Mesenchymal stem cell (in vitro differentiated cells and primary cell): ENCODE data around the gene ARHGEF19.

Experiments used
- DNase-seq: peaks from one replicate; pipeline ENCODE4 v3.0.0-alpha.2; 2013
- H2AFZ ChIP-seq: one replicate; pipeline ENCODE4 v1.6.1; 2013; ENCODE audit warnings: low read depth, mild to moderate bottlenecking, control low read depth, inconsistent platforms, low read length, moderate library complexity
- H2AK5ac ChIP-seq: 2 replicates; pipeline ENCODE4 v1.6.1; 2013; ENCODE audit warnings: low read length, moderate library complexity, mild to moderate bottlenecking, inconsistent platforms; ENCODE audit not compliant: severe bottlenecking
- H2BK120ac ChIP-seq: one replicate; pipeline ENCODE4 v1.6.1; 2013; ENCODE audit warnings: low read depth, mild to moderate bottlenecking, inconsistent platforms, low read length, moderate library complexity
- H2BK12ac ChIP-seq, 2 experiments: one replicate each; pipeline ENCODE4 v1.6.1; 2013; ENCODE audit warnings: inconsistent platforms in 2 of 2, low read length in 2 of 2, mild to moderate bottlenecking in 2 of 2, moderate library complexity in 2 of 2, control low read depth in 1 of 2
- H2BK15ac ChIP-seq: one replicate; pipeline ENCODE4 v1.6.1; 2013; ENCODE audit warnings: mild to moderate bottlenecking, low read depth, inconsistent platforms; ENCODE audit not compliant: poor library complexity, severe bottlenecking
- H2BK5ac ChIP-seq: 2 replicates; pipeline ENCODE4 v1.6.1; 2013; ENCODE audit warnings: low read depth, mild to moderate bottlenecking, low read length, control low read depth, inconsistent platforms; ENCODE audit not compliant: poor library complexity, severe bottlenecking
- H3K14ac ChIP-seq, 2 experiments: one replicate each; pipeline ENCODE4 v1.6.1; 2013; ENCODE audit warnings: inconsistent platforms in 2 of 2, low read length in 2 of 2, control low read depth in 1 of 2, mild to moderate bottlenecking in 1 of 2, moderate library complexity in 1 of 2
- H3K18ac ChIP-seq, 2 experiments: one replicate each; pipeline ENCODE4 v1.6.1; 2013; ENCODE audit warnings: inconsistent platforms in 2 of 2, low read length in 2 of 2, control low read depth in 1 of 2, low read depth in 1 of 2, mild to moderate bottlenecking in 1 of 2
- H3K23ac ChIP-seq, 2 experiments: one replicate each; pipeline ENCODE4 v1.6.1; 2013; ENCODE audit warnings: inconsistent platforms in 2 of 2, low read length in 2 of 2, mild to moderate bottlenecking in 2 of 2, moderate library complexity in 2 of 2, control low read depth in 1 of 2
- H3K27ac ChIP-seq: 2 replicates; pipeline ENCODE4 v1.5.1; 2013; ENCODE audit warnings: mild to moderate bottlenecking, moderate library complexity, low read length, control low read depth, inconsistent platforms; ENCODE audit not compliant: poor library complexity, severe bottlenecking
- H3K27me3 ChIP-seq, 2 experiments: 2 replicates each; pipeline versions ENCODE4 v1.6.1 to v1.7.0; 2013; ENCODE audit warnings: low read length in 2 of 2, mild to moderate bottlenecking in 2 of 2, moderate library complexity in 2 of 2, control low read depth in 1 of 2, inconsistent platforms in 1 of 2; ENCODE audit not compliant: control insufficient read depth in 1 of 2, insufficient read depth in 1 of 2
- H3K36me3 ChIP-seq, 2 experiments: 2 replicates each; pipeline versions ENCODE4 v1.6.1 to v1.7.0; 2013; ENCODE audit warnings: low read length in 2 of 2, control low read depth in 1 of 2, inconsistent platforms in 1 of 2, low read depth in 1 of 2, mild to moderate bottlenecking in 1 of 2; ENCODE audit not compliant: insufficient read depth in 2 of 2, control insufficient read depth in 1 of 2
- H3K4ac ChIP-seq, 2 experiments: one replicate each; pipeline ENCODE4 v1.6.1; 2013; ENCODE audit warnings: inconsistent platforms in 2 of 2, low read length in 2 of 2, mild to moderate bottlenecking in 2 of 2, moderate library complexity in 2 of 2, control low read depth in 1 of 2, low read depth in 1 of 2
- H3K4me1 ChIP-seq: 2 replicates; pipeline ENCODE4 v1.6.1; 2013; ENCODE audit warnings: low read depth, low read length, control low read depth; ENCODE audit not compliant: control insufficient read depth, insufficient read depth
- H3K4me2 ChIP-seq: 2 replicates; pipeline ENCODE4 v1.6.1; 2013; ENCODE audit warnings: low read length, mild to moderate bottlenecking, inconsistent platforms; ENCODE audit not compliant: poor library complexity, severe bottlenecking
- H3K4me3 ChIP-seq, 2 experiments: 2 replicates each; pipeline versions ENCODE4 v1.5.1 to v1.7.0; 2013; ENCODE audit warnings: low read length in 2 of 2, mild to moderate bottlenecking in 2 of 2, control low read depth in 1 of 2, low read depth in 1 of 2; ENCODE audit not compliant: insufficient read depth in 1 of 2
- H3K79me1 ChIP-seq: replicated peaks from 2 replicates; pipeline ENCODE4 v1.6.1; 2013; ENCODE audit warnings: mild to moderate bottlenecking, control low read depth, low read length, inconsistent platforms; ENCODE audit not compliant: poor library complexity, severe bottlenecking
- H3K9ac ChIP-seq: 2 replicates; pipeline ENCODE4 v1.7.0; 2013; ENCODE audit warnings: mild to moderate bottlenecking, low read length, moderate library complexity
- H3K9me3 ChIP-seq: 2 replicates; pipeline ENCODE4 v1.7.0; 2013; ENCODE audit warnings: mild to moderate bottlenecking, low read length; ENCODE audit not compliant: control insufficient read depth
- H4K8ac ChIP-seq: one replicate; pipeline ENCODE4 v1.6.1; 2013; ENCODE audit warnings: inconsistent platforms, mild to moderate bottlenecking, low read length, moderate library complexity
- H4K91ac ChIP-seq: one replicate; pipeline ENCODE4 v1.6.1; 2013; ENCODE audit warnings: mild to moderate bottlenecking, low read length, inconsistent platforms
- WGBS: methylation state at CpG from one replicate; pipeline ENCODE4 v1.1.7; 2013; ENCODE audit warnings: mixed read lengths; 5-methylcytosine and 5-hydroxymethylcytosine counted together

ARHGEF19 gene

DNA sequence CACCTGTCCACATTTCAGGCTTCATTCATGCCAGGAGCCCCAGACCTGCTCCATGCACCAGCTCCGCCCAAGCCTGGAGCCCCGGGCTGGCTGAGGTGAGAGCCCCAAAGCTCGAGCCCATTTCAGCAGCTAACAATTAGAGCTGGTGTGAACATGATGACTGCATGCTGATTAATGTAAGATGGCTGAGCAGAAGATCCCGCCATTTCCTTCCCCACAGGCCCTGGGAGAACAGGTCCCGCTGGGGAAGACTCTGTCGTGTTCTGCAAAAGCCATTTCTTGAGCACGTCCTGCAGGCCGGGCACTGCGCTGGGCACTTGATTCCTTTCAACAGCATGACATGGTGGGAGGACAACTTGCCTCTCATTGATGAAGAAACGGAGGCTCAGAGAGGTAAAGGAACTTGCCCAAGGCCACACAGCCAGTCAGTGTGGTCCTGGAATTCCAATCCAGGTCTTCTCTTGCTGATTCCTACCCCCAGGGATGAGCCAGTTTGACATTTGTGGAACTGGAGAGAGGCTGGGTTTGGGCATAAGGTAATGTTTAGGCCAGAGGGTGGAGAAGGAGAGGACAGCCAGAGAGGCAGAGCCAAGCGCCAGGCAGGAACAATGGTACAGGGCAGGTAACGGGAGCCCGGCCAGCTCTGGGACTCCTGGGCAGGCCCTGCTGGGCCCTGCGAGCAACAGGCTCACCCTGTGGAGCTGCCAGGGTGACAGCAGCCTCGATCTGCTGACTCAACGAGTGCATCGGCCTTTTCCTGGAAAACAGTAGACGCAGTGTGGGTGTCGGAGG, 28.5 kb downstream of the ARHGEF19 start:
- peak overlapping the region; percentile 82 for H4K8ac ChIP-seq
- no peaks in the 10 kb centered on the region for H3K36me3 ChIP-seq
- H3K27me3 ChIP-seq, result no peaks in the 10 kb centered on the region
- DNase-seq, result no peak
- peak overlapping the region; percentile 12 for H2AK5ac ChIP-seq
- peak overlapping the region; percentile 27 for H2BK120ac ChIP-seq
- H3K4ac ChIP-seq, result peak overlapping the region in 1 of 2 experiments; percentile 15
- 87% methylated on average over 18 of the region's 19 CpGs for WGBS
- H3K9me3 ChIP-seq, result no peaks in the 10 kb centered on the region
- peak overlapping the region; percentile 49 to 83 for H2BK12ac ChIP-seq
- no peak overlapping the region for H3K18ac ChIP-seq
- no peak overlapping the region for H3K23ac ChIP-seq
- no peak overlapping the region for H3K27ac ChIP-seq
- no peak overlapping the region for H3K4me3 ChIP-seq
- peak overlapping the region; percentile 77 for H2BK15ac ChIP-seq
- no peak overlapping the region for H2BK5ac ChIP-seq
- H2AFZ ChIP-seq, result no peak overlapping the region
- peak overlapping the region; percentile 70 for H4K91ac ChIP-seq
- no peak overlapping the region for H3K14ac ChIP-seq
- peaks cover 49% of the 10 kb centered on the region for H3K4me1 ChIP-seq
- no peak overlapping the region for H3K4me2 ChIP-seq
- H3K9ac ChIP-seq, result no peak overlapping the region
- H3K79me1 ChIP-seq, result peaks cover 12% of the 10 kb centered on the region

DNA sequence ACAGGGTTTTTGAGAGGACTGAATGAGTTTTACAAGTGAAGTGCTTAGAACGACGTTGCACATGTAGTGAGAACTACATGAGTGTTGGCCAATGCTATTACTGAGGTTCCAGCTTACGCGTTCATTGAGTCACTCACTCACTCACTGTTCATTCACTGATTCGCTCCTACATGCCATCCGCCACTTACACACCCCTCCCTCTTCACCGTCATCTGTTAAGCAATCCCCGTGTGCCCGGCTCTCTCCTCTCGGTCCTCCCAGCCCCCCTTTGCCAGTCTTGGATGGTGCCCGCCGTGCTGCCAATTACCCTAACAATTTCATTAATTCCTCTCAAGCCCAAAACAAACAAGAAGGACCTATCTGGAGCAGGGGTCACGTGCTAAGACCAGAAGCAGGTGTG, 29.3 kb downstream of the ARHGEF19 start:
- no peak overlapping the region for H2BK15ac ChIP-seq
- no peak overlapping the region for H2AFZ ChIP-seq
- peak overlapping the region; percentile 57 to 83 for H2BK12ac ChIP-seq
- 93% methylated on average over 13 of the region's 13 CpGs for WGBS
- H3K36me3 ChIP-seq, result no peaks in the 10 kb centered on the region
- peaks cover 12% of the 10 kb centered on the region for H3K79me1 ChIP-seq
- peak overlapping the region; percentile 69 for H2AK5ac ChIP-seq
- H3K27me3 ChIP-seq, result no peaks in the 10 kb centered on the region
- H3K4me1 ChIP-seq, result peaks cover 48% of the 10 kb centered on the region
- H3K18ac ChIP-seq, result peak overlapping the region; percentile 43 to 70
- H3K14ac ChIP-seq, result no peak overlapping the region
- no peak overlapping the region for H3K27ac ChIP-seq
- peak overlapping the region; percentile 27 for H2BK120ac ChIP-seq
- H3K9ac ChIP-seq, result peak overlapping the region; percentile 85
- H3K4me3 ChIP-seq, result no peak overlapping the region
- no peak overlapping the region for H3K23ac ChIP-seq
- H4K8ac ChIP-seq, result no peak overlapping the region
- H3K4me2 ChIP-seq, result no peak overlapping the region
- peak overlapping the region; percentile 52 for H4K91ac ChIP-seq
- peak overlapping the region in 1 of 2 experiments; percentile 26 for H3K4ac ChIP-seq
- H2BK5ac ChIP-seq, result no peak overlapping the region
- H3K9me3 ChIP-seq, result no peaks in the 10 kb centered on the region
- DNase-seq, result peak; percentile 72

DNA sequence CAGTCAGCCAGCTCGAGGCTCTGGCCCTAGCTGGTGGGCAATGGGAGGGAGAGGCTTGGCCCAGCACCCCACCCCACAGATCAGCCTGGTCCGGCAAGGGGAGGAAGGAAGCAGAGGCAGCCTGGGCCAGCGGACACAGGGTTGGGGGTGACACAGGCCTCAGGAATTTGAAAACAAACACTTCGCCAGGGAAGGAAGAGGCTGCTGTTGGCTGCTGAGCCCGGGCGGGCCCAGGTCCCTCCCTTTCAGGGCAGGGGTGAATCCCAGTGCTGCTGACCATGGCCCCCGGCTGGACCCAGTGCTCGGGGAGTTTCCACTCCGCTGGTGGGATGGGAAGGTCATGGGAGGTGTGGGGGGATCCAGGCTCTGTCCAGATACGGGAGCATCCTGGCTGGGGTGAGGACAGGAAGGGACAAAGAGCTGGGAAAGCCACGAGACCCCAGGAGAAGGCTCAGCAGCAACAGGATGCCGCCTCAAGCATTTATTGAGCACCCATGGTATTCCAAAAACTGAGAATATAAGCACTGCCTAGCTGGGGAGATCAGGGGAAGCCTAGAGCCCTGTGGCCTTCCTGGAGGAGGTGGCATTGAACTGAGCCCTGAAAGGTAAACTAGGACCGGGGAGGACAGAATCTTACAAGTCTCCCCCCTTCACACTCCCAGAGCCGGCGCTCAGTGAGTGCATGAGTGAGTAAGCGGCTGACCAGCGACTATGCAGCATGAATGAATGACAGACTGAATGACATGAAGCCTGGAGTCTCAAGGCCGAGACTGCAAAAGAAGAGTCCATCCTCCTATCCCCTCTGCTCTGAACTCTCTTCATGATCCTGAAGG, 30.3 kb downstream of the ARHGEF19 start:
- no peak overlapping the region for H2AFZ ChIP-seq

More for the DNA sequence above, 30.3 kb downstream of the ARHGEF19 start:
- DNase-seq, result peak; percentile 95
- Histone ChIP-seq H3K9me3 (no peaks in the 10 kb centered on the region), H2BK5ac (peak overlapping the region; percentile 96), H3K4me1 (peaks cover 52% of the 10 kb centered on the region), H3K18ac (peak overlapping the region; percentile 95 to 100), H2BK12ac (peak overlapping the region; percentile 96 to 98), H3K27ac (peak overlapping the region; percentile 98), H2BK120ac (peak overlapping the region; percentile 100), H3K4me2 (peak overlapping the region; percentile 19), H3K36me3 (no peaks in the 10 kb centered on the region), H2AK5ac (peak overlapping the region; percentile 97), H4K91ac (peak overlapping the region; percentile 95), H3K14ac (no peak overlapping the region), H3K4ac (peak overlapping the region; percentile 93 to 97), H4K8ac (peak overlapping the region; percentile 97), H2BK15ac (peak overlapping the region; percentile 89), H3K4me3 (peak overlapping the region in 1 of 2 experiments; percentile 19), H3K23ac (no peak overlapping the region), H3K27me3 (no peaks in the 10 kb centered on the region), H3K9ac (peak overlapping the region; percentile 85), H3K79me1 (peaks cover 11% of the 10 kb centered on the region)
- 21% methylated on average over 18 of the region's 18 CpGs for WGBS
